GM11168 (cell line): ENCODE data around the gene CDK17.

Experiments used
- in situ Hi-C: fragments of 300-500 bp; cut with MboI; formaldehyde crosslinking; loops from one replicate; pipeline ENCODE4 v1.12.0; 2022; ENCODE audit warnings: low sequenced_read_pairs; ENCODE audit not compliant: unreplicated experiment

CDK17 gene

DNA sequence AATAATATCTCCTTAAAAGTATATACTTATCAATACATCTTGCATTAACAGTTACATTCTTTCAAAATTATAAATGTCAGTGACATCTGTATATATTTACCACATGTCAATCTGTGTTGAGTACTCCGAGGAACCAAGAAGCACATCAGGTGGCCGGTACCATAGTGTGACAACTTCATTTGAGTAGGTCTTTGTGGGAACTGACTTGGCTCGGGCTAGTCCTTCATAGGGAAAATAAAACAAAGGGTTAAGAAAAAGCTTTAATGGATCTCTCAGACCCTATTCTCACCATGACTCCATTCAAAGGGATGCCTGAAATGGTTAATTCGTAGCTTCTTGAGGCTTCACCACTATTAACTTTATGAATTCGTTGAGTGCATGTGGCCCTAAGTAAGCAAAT is 111.2 kb downstream of the CDK17 start:
- in situ Hi-C loops = no loop called here

DNA sequence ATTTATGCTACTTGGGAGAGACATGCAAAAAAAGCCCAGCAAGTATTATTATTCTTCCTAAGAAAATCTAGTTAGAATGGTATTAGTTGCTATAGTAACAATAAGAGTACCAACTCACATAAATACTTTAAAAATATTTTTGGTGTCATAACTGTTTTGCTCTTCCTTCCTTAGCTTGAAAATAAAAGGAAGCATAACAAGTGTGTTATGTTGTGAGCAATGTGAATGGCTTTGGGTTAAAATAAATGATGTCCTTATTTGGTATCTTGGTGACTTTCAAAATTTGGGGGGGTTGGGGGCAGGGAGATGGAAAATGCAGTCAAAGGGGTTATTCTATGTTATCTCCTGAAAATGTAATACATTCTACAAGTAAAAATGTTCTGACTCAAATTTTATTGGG is 115.1 kb downstream of the CDK17 start:
- in situ Hi-C loops = no loop called here

GRCh38 chr12:96274331-96274730 is 125.9 kb downstream of the CDK17 start:
- in situ Hi-C loops = no loop called here

DNA sequence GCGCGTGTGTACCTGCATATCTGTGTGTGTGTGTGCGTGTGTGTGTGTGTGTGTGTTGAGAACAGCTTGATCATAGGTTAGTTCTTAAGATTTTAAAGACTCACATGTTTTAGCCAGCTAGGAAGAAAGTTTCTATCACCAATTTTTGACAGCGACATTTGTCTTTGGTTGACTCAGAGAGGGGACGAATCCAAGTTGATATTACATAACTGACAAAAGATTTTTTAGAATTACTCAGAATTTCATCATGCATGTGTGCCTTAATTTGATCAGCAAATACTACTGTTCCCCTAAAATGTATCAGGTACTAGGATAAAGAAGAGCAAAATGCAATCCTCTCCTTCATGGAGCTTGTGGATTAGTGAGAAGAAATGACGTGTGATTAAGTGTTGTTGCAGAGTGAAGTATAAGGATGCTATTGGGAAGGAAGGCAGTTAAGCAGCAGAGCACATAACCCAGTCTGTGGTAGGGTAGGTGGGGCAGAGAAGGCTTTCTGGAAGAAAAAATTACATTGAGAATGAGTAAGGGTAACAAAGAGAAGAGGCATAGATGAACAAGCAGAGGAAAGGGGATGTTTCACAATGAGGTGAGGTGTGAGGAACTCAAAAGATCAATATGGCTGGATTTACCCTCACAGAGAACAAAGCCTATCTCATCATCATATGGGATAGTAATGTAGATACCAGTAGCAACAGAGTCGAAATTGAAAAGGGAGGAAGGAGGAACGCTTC is 128.6 kb downstream of the CDK17 start:
- in situ Hi-C loops = no loop called here

DNA sequence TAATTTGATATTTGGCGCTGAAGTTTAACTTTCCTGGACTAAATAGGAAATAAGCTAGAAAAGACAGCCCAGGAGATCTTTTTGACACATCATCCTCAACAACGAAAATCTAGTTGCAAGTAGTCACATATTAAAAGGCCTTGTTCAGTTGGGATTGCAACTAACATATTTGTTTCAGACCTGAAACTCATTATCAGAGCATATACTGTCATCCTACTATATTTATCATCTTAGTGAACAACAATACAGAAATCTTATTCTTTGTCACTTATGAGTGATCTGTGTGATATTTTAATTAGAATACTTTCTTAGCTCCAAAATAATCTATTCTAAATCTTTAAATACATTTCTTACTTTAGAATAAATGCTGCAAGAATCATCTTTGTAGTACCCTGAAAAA is 134.0 kb downstream of the CDK17 start:
- in situ Hi-C loops = no loop called here

DNA sequence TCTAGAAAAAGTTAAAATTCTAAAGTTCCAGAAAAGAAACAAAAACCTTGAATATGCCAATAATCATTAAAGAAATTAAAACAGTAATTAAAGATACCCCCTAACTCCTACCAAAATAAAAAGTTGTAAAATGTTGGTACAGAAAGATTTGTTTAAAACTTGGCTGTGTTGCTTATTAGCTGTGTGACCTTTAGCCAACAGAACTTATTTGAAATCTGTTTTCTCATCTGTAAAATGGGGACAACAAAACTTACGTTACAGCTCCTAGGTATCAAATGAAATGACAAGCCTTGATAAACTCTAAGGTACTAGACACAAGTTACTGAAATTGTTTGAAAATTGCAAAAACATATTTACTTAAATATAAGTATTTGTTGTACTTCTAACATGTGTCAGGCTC is 134.4 kb downstream of the CDK17 start:
- in situ Hi-C loops = no loop called here

DNA sequence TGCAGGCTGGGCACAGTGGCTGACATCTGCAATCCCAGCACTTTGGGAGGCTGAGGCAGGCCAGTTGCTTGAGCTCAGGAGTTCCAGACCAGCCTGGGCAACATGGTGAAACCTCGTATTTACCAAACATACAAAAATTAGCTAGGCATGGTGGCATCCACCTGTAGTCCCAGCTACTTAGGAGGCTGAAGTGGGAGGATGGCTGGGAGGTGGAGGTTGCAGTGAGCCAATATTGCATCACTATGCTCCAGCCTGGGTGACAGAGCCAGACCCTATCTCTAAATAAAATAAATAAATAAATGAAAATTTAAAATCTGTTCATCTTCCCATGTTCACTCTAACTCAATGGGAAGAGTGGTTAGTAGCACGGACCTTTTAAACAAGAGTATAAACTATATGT is 134.8 kb downstream of the CDK17 start:
- in situ Hi-C loops = no loop called here

DNA sequence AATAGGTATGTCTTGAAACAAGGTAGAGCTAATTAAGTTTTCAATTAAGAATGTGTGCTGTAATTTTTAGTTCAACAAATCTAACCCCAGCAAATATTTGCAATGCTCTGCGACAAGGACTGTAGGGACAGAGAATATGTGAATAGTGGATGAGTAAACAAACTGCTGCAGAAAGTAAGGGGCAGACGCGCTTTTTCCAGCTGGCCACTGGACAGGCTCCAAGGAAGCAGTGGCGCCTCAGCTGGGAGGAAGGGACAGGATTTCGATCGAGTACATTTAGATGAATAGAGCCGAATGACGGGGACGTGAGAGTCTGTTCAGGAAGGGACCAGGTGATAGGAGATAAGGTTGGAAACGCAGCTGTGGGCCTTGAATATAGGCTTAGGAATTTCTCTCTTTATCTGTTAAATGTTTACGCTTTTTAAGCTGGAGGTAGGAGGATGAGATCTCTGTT is 136.8 kb downstream of the CDK17 start:
- in situ Hi-C loops = no loop called here

DNA sequence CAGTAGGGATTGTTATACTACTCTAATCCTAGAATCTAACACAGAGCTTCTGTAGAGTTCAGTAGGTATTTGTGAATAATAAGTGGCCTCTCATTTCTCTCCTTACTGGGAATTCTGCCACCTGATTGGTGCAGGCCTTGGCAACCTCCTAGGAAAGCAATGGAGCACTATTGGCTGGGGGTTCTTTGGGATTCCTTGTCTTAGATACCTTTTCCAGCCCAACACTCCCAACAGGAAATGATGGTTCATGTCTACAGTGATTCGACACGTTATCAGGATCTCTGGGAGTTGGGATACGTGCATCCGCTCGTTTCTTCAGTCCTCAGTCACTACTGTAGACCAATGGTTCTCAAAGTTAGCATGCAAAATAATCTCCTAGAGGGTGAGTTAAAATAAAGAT is 138.7 kb downstream of the CDK17 start:
- in situ Hi-C loops = no loop called here

- in situ Hi-C loops = no loop called here
These were observed 139.6 kb downstream of the CDK17 start for GRCh38 chr12:96260644-96261043.

GRCh38 chr12:96260231-96260630 is 140.0 kb downstream of the CDK17 start:
- in situ Hi-C loops = no loop called here

- in situ Hi-C loops = no loop called here
These were observed 141.9 kb downstream of the CDK17 start for GRCh38 chr12:96258104-96258961.

GRCh38 chr12:96257550-96258103 is 142.6 kb downstream of the CDK17 start:
- in situ Hi-C loops = no loop called here

- in situ Hi-C loops = no loop called here
These were observed 143.4 kb downstream of the CDK17 start for GRCh38 chr12:96256672-96257361.

GRCh38 chr12:96255077-96255476 is 145.2 kb downstream of the CDK17 start:
- in situ Hi-C loops = no loop called here

GRCh38 chr12:96250119-96250685 is 150.0 kb downstream of the CDK17 start:
- in situ Hi-C loops = no loop called here

DNA sequence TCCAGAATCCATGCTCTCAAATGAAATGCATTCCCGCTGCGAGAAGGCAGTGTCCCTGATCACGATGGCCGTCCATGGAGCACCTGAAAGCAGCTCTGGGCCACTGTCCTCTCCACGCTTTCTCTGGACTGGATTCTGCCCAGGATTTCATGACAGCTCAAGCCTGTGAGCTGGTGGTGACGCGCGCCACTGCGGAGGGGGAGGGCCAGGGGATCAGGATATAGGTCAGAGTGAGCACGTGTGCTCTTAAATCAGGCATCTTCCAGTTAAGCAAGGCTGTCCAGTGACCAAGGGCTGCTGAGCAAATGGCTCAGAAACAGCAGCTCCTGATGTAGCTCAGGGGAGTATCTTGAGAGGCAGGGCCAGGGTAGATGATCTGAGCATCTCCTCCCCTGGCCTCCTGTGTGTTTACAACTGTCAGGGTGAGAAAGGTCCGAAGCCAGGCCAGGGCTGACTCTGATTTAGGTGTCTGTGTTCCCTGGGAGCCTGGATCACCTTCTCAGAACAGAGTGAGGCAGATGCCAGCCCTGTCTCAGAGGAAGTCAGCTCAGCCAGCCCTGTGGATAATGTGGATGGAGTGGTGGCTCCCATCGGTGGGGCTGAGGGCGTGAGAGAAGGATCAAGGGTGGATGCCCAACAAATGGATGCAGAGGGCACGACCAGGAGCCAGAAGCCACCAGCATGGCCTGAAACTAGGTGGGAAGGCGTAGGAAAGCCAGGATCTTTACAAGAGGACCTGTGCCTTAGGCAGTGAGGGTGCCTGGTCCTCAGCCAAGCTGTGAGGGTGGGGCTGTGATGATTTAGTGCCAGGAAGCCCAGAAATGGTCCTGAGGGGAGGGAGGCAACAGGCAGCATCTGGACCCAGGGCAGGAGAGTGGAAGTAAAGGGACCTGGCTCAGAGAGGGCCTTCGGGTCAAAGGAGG is 150.8 kb downstream of the CDK17 start:
- in situ Hi-C loops = no loop called here

GRCh38 chr12:96248136-96248931 is 151.9 kb downstream of the CDK17 start:
- in situ Hi-C loops = no loop called here

- in situ Hi-C loops = no loop called here
These were observed 152.7 kb downstream of the CDK17 start for GRCh38 chr12:96247563-96247962.
